SK-N-MC (cell line): ENCODE data around the gene SYNE1.

ENCODE experiments used
- EZH2 ChIP-seq: fragments of 200-600 bp; sonication (generic); IDR thresholded peaks from one replicate; pipeline ENCODE4 v1.6.1; 2017; ENCODE audit warnings: antibody characterized with exemption
- FOXP2 ChIP-seq: optimal IDR thresholded peaks from 2 replicates; pipeline ENCODE3; 2011; ENCODE audit warnings: mild to moderate bottlenecking, moderate library complexity; ENCODE audit not compliant: insufficient read depth; ENCODE audit errors: extremely low read length, control extremely low read depth
- POLR2AphosphoS5 ChIP-seq: IDR thresholded peaks from 2 replicates; pipeline ENCODE4 v1.6.1; 2012; ENCODE audit warnings: mild to moderate bottlenecking, low read depth, low read length, borderline replicate concordance

- TF ChIP-seq EZH2: no peak
- TF ChIP-seq POLR2AphosphoS5: no peak
- no peak for TF ChIP-seq FOXP2
These were observed 74.0 kb downstream of the SYNE1 start for GRCh38 chr6:152563177-152563576.
